Measurements from ENCODE around the gene MLKL. TPM values are rescaled to one million over a fixed set of nuclear protein-coding genes. Genes with fewer than 3 reads are reported as not detected.

MLKL gene
- total RNA-seq: 6.6 and 8.7 TPM in 2 replicates

GRCh38 chr16:74700438-74701225 is at the start of gene MLKL:
Gene MLKL, minus strand, starts transcription at chr16:74700862. Its CDS starts 5,105 bp downstream, at chr16:74695757.

DNA sequence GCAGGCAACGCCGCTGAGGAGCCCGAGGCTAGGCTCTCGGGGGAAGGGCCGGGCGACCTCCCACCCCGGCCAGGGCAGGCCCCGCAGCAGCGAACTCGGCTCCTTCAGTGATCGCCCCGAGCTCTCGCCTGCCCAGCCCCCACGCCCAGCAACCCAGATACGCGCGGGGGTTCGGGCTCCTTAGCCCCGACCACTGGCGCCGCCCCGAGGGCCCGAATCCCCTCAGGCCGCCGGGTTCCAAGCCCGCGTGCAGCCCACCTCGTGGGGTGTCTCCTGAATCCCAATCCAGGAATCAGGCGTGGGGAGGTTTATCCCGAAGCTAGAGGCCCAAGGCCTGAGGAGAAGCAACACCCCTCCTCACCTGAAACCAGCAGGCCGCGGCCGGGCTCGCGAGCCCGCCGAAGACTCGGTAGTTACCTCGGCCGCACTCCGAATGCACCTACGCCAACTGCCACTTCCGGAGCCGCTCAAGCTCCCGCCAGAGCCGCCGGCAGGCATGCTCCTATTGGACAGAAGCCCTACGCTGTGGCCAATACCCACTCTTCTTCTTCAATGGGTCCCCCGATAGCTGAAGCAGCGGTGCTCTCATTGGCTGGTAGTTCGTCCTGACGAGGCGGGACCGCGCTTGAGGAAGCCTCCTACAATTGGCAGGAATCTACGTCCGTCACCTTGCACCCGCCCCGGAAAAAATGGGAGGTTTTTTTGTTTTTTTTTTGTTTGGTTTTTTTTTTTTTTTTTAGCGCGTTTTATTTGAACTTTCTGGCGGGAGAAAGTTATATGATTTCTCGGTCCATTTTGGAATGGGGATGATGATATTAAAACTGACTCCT is 34.0 kb downstream of the MLKL start, which contains the start of gene RFWD3:
RFWD3 (minus strand) TSS at position 453 of the 830 bp plus-strand sequence. CDS start 5,428 bp downstream, outside the sequence.

Other genes with a start within 250 kb of the MLKL start
- 51.8 and 57.5 TPM in 2 replicates for gene GLG1, start 93.7 kb downstream of the MLKL start, total RNA-seq
- gene RFWD3, start 34.0 kb downstream of the MLKL start, total RNA-seq: 12.6 and 18.6 TPM in 2 replicates
- 1.9 and 3.4 TPM in 2 replicates for gene FA2H, start 74.0 kb upstream of the MLKL start, total RNA-seq